Thoracic aorta (tissue), 2 donors: ENCODE results near the gene IL1RAPL2. TPM values are rescaled to one million over a fixed set of nuclear protein-coding genes. Genes with fewer than 3 reads are reported as not detected.

Experiments
- ATAC-seq: fragments of 150-250 bp; one replicate; pipeline ENCODE4 v1.8.0; 2017; ENCODE audit warnings: low read depth; ENCODE audit not compliant: insufficient number of reproducible peaks, low FRiP score
- DNase-seq: peaks from one replicate; pipeline ENCODE4 v3.0.0-alpha.2; 2020; ENCODE audit warnings: low spot score
- H3K27ac ChIP-seq, 2 donors: fragments of 200-600 bp; sonication (generic); 1 replicate in 1 of 2; 2 replicates in 1 of 2; pipeline ENCODE4 v1.5.1; 2016; ENCODE audit warnings: mild to moderate bottlenecking in 2 of 2, moderate library complexity in 2 of 2
- H3K27me3 ChIP-seq: fragments of 200-600 bp; sonication (generic); replicated peaks from 2 replicates; pipeline ENCODE4 v1.6.0; 2016; ENCODE audit warnings: mild to moderate bottlenecking; ENCODE audit not compliant: insufficient read depth
- H3K36me3 ChIP-seq: fragments of 200-600 bp; sonication (generic); one replicate; pipeline ENCODE4 v1.5.1; 2016
- H3K4me1 ChIP-seq, 2 donors: fragments of 200-600 bp; sonication (generic); 1 replicate in 1 of 2; 2 replicates in 1 of 2; pipeline versions ENCODE4 v1.5.1 to v1.6.0; 2016; ENCODE audit warnings: low read depth in 2 of 2, mild to moderate bottlenecking in 1 of 2; ENCODE audit not compliant: control insufficient read depth in 1 of 2
- H3K4me3 ChIP-seq: fragments of 200-600 bp; sonication (generic); 2 replicates; pipeline ENCODE4 v1.5.1; 2016; ENCODE audit warnings: mild to moderate bottlenecking
- H3K9me3 ChIP-seq: fragments of 200-600 bp; sonication (generic); 2 replicates; pipeline ENCODE4 v1.5.1; 2016
- CTCF ChIP-seq: fragments of 200-600 bp; sonication (generic); IDR thresholded peaks from one replicate; pipeline ENCODE4 v1.5.1; 2019; ENCODE audit warnings: antibody characterized with exemption
- total RNA-seq, 2 donors: library from RNA; depleted of rRNA; stranded (reverse); fragments of >200 nt; gene quantifications; one replicate each; pipeline versions ENCODE4 v1.1.0 to v1.2.3, GENCODE V29; 2016

The IL1RAPL2 gene
- total RNA-seq, 2 donors from 2014 or later, result not detected

GRCh38 chrX:105618393-105619101 is 1052.5 kb downstream of the IL1RAPL2 start:
- Histone ChIP-seq H3K27me3 (no peaks in the 10 kb centered on the region), H3K27ac (no peak overlapping the region), H3K4me1 (no peaks in the 10 kb centered on the region), H3K36me3 (no peaks in the 10 kb centered on the region), H3K4me3 (no peak overlapping the region), H3K9me3 (no peaks in the 10 kb centered on the region)
- no peak for DNase-seq
- ATAC-seq, result no peak
- no peak for TF ChIP-seq CTCF

GRCh38 chrX:105634180-105634579 is 1068.2 kb downstream of the IL1RAPL2 start:
- Histone ChIP-seq H3K27ac (no peak overlapping the region), H3K36me3 (no peaks in the 10 kb centered on the region), H3K4me3 (no peak overlapping the region), H3K27me3 (no peaks in the 10 kb centered on the region), H3K9me3 (no peaks in the 10 kb centered on the region), H3K4me1 (no peaks in the 10 kb centered on the region)
- no peak for TF ChIP-seq CTCF
- no peak for ATAC-seq
- no peak for DNase-seq

- no peak for ATAC-seq
- no peak for DNase-seq
- Histone ChIP-seq H3K9me3 (no peaks in the 10 kb centered on the region), H3K4me3 (no peak overlapping the region), H3K27me3 (no peaks in the 10 kb centered on the region), H3K36me3 (no peaks in the 10 kb centered on the region), H3K27ac (no peak overlapping the region), H3K4me1 (no peaks in the 10 kb centered on the region)
- TF ChIP-seq CTCF, result no peak
Measured at GRCh38 chrX:105635794-105636193, 1069.8 kb downstream of the IL1RAPL2 start.

GRCh38 chrX:105636667-105637066 is 1070.7 kb downstream of the IL1RAPL2 start:
- H3K4me3 ChIP-seq, result no peak overlapping the region
- no peaks in the 10 kb centered on the region for H3K9me3 ChIP-seq
- H3K4me1 ChIP-seq, result no peaks in the 10 kb centered on the region
- no peak for TF ChIP-seq CTCF
- ATAC-seq (no peak), DNase-seq (no peak)
- H3K36me3 ChIP-seq, result no peaks in the 10 kb centered on the region
- H3K27me3 ChIP-seq, result no peaks in the 10 kb centered on the region
- H3K27ac ChIP-seq, result no peak overlapping the region

GRCh38 chrX:105645667-105646357 is 1079.8 kb downstream of the IL1RAPL2 start:
- no peak for DNase-seq
- Histone ChIP-seq H3K27ac (no peak overlapping the region), H3K36me3 (no peaks in the 10 kb centered on the region), H3K4me3 (no peak overlapping the region), H3K9me3 (no peaks in the 10 kb centered on the region), H3K4me1 (no peaks in the 10 kb centered on the region), H3K27me3 (no peaks in the 10 kb centered on the region)
- TF ChIP-seq CTCF, result no peak
- ATAC-seq, result no peak
